Measurements from ENCODE around the gene MLF2.

The MLF2 gene

GRCh38 chr12:6778574-6779550 lies 25.9 kb upstream of the MLF2 start:
- peak; percentile 93 for TF ChIP-seq CTCF (IDR thresholded peaks at IDR 0.05; ENCODE audit: low read depth, low read length)
- in situ Hi-C loops (cut with HindIII; ENCODE audit: low sequenced_read_pairs): no loop called here
- peak; percentile 93 for DNase-seq (ENCODE audit: low read depth, low spot score)
- peak overlapping the region; percentile 34 for H3K4me3 ChIP-seq (ENCODE audit: low read depth, low read length)

- no peak for TF ChIP-seq CTCF (IDR thresholded peaks at IDR 0.05; ENCODE audit: low read depth, low read length)
- in situ Hi-C loops (cut with HindIII; ENCODE audit: low sequenced_read_pairs): no loop called here
- H3K4me3 ChIP-seq (ENCODE audit: low read depth, low read length): peak overlapping the region; percentile 34
- no peak for DNase-seq (ENCODE audit: low read depth, low spot score)
Observed at GRCh38 chr12:6778217-6778573, 25.3 kb upstream of the MLF2 start.

DNA sequence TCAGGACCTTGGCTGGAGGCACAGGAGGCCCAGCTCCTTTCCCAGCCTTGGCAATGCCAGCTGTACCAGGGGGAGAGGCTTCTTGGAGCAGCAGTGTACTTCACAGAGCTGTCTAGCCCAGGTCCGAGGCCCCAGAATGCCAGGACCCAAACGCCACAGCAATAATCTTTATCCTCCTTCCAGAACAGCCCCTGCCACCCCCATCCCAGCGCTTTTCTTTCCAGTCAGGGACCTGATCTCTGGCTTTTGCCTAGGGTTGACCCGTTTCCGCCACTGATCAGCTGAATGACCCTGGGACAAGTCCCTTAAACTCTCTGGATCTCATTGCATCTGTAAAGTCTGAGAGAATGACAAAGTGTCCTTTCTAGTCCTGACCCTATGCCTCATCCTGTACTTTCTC lies 24.4 kb upstream of the MLF2 start:
- H3K4me3 ChIP-seq (ENCODE audit: low read depth, low read length): no peak overlapping the region
- in situ Hi-C loops (cut with HindIII; ENCODE audit: low sequenced_read_pairs): no loop called here
- no peak for TF ChIP-seq CTCF (IDR thresholded peaks at IDR 0.05; ENCODE audit: low read depth, low read length)
- DNase-seq (ENCODE audit: low read depth, low spot score): no peak

GRCh38 chr12:6775185-6776174 lies 22.5 kb upstream of the MLF2 start:
- DNase-seq (ENCODE audit: low read depth, low spot score): no peak
- no peak overlapping the region for H3K4me3 ChIP-seq (ENCODE audit: low read depth, low read length)
- in situ Hi-C loops (cut with HindIII; ENCODE audit: low sequenced_read_pairs): no loop called here
- no peak for TF ChIP-seq CTCF (IDR thresholded peaks at IDR 0.05; ENCODE audit: low read depth, low read length)

DNA sequence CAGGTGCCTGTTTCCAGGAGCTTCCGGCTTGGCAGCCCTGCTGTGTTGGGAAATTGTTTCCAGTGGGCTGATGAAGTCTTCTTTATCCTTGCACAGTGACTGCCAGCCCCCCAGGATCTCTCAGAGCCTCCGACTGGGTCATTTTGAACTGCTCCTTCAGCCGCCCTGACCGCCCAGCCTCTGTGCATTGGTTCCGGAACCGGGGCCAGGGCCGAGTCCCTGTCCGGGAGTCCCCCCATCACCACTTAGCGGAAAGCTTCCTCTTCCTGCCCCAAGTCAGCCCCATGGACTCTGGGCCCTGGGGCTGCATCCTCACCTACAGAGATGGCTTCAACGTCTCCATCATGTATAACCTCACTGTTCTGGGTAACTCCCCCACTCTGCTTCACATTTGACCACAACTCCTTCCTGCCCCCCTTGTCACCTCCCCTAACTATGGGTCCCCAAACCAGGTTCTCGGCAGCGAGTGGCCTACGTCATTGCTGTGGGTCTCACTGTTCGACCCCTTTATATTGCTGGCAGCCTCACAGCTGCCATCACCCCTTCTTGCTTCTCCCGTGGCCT lies 21.6 kb upstream of the MLF2 start:
- in situ Hi-C loops (cut with HindIII; ENCODE audit: low sequenced_read_pairs): no loop called here
- DNase-seq (ENCODE audit: low read depth, low spot score): no peak
- TF ChIP-seq CTCF (IDR thresholded peaks at IDR 0.05; ENCODE audit: low read depth, low read length): no peak
- no peak overlapping the region for H3K4me3 ChIP-seq (ENCODE audit: low read depth, low read length)

Data from astrocyte of the spinal cord (primary cell).